ENCODE measurements around the gene NONO.

NONO gene

GRCh38 chrX:71283403-71284143 lies at the start of gene NONO:
TSS of gene NONO (plus strand) at chrX:71283635. CDS start at chrX:71290638, 7,003 bp downstream.
- H3K27ac Mint-ChIP-seq, result peak within 1 kb of the TSS; percentile 100
- H3K9me3 Mint-ChIP-seq, result no peaks in the 10 kb centered on the region
- no peaks in the 10 kb centered on the region for H3K4me1 Mint-ChIP-seq (ENCODE audit: low read depth)
- H3K36me3 Mint-ChIP-seq (ENCODE audit: low read depth), result peaks cover 23% of the 10 kb centered on the region
- intact Hi-C loops (cut with micrococcal nuclease), result loop anchor here (1.0 kb wide), 2 partner anchors 29 to 83 kb away; partner anchors contain the start of genes TAF1 and ZMYM3
- H3K27me3 Mint-ChIP-seq, result no peaks in the 10 kb centered on the region
- H3K4me3 Mint-ChIP-seq, result peak within 1 kb of the TSS; percentile 91

GRCh38 chrX:71235482-71235881 lies 48.0 kb upstream of the NONO start:
- intact Hi-C loops (cut with micrococcal nuclease), result no loop called here
- Mint-ChIP-seq H3K4me1 (ENCODE audit: low read depth) (peaks cover 41% of the 10 kb centered on the region), H3K4me3 (no peak overlapping the region), H3K9me3 (no peaks in the 10 kb centered on the region), H3K27ac (no peak overlapping the region), H3K36me3 (ENCODE audit: low read depth) (peaks cover 11% of the 10 kb centered on the region), H3K27me3 (peaks cover 1% of the 10 kb centered on the region)

GRCh38 chrX:71236836-71237235 lies 46.6 kb upstream of the NONO start:
- peaks cover 1% of the 10 kb centered on the region for H3K27me3 Mint-ChIP-seq
- no peak overlapping the region for H3K4me3 Mint-ChIP-seq
- peaks cover 45% of the 10 kb centered on the region for H3K4me1 Mint-ChIP-seq (ENCODE audit: low read depth)
- intact Hi-C loops (cut with micrococcal nuclease), result no loop called here
- no peak overlapping the region for H3K27ac Mint-ChIP-seq
- H3K36me3 Mint-ChIP-seq (ENCODE audit: low read depth), result peaks cover 24% of the 10 kb centered on the region
- H3K9me3 Mint-ChIP-seq, result no peaks in the 10 kb centered on the region

- intact Hi-C loops (cut with micrococcal nuclease), result no loop called here
- Mint-ChIP-seq H3K27ac (peak overlapping the region; percentile 63), H3K36me3 (ENCODE audit: low read depth) (peaks cover 54% of the 10 kb centered on the region), H3K9me3 (no peaks in the 10 kb centered on the region), H3K4me3 (no peak overlapping the region), H3K4me1 (ENCODE audit: low read depth) (peaks cover 48% of the 10 kb centered on the region), H3K27me3 (peaks cover 1% of the 10 kb centered on the region)
These were observed 43.7 kb upstream of the NONO start for GRCh38 chrX:71239781-71240180.

- H3K9me3 Mint-ChIP-seq, result no peaks in the 10 kb centered on the region
- intact Hi-C loops (cut with micrococcal nuclease), result no loop called here
- no peaks in the 10 kb centered on the region for H3K27me3 Mint-ChIP-seq
- H3K36me3 Mint-ChIP-seq (ENCODE audit: low read depth), result peaks cover 69% of the 10 kb centered on the region
- peak overlapping the region; percentile 46 for H3K27ac Mint-ChIP-seq
- H3K4me3 Mint-ChIP-seq, result no peak overlapping the region
- peaks cover 48% of the 10 kb centered on the region for H3K4me1 Mint-ChIP-seq (ENCODE audit: low read depth)
These were observed 42.1 kb upstream of the NONO start for GRCh38 chrX:71241301-71241700.

- Mint-ChIP-seq H3K27me3 (no peaks in the 10 kb centered on the region), H3K4me1 (ENCODE audit: low read depth) (peaks cover 36% of the 10 kb centered on the region), H3K27ac (no peak overlapping the region), H3K9me3 (no peaks in the 10 kb centered on the region), H3K4me3 (no peak overlapping the region), H3K36me3 (ENCODE audit: low read depth) (peaks cover 100% of the 10 kb centered on the region)
- intact Hi-C loops (cut with micrococcal nuclease), result no loop called here
These were observed 38.9 kb upstream of the NONO start for GRCh38 chrX:71244359-71245128.

GRCh38 chrX:71245159-71245558 lies 38.3 kb upstream of the NONO start:
- Mint-ChIP-seq H3K9me3 (no peaks in the 10 kb centered on the region), H3K4me1 (ENCODE audit: low read depth) (peaks cover 33% of the 10 kb centered on the region), H3K36me3 (ENCODE audit: low read depth) (peaks cover 100% of the 10 kb centered on the region), H3K27me3 (no peaks in the 10 kb centered on the region), H3K4me3 (no peak overlapping the region), H3K27ac (no peak overlapping the region)
- intact Hi-C loops (cut with micrococcal nuclease), result no loop called here

GRCh38 chrX:71250841-71251240 lies 32.6 kb upstream of the NONO start:
- Mint-ChIP-seq H3K36me3 (ENCODE audit: low read depth) (peaks cover 64% of the 10 kb centered on the region), H3K4me3 (peak overlapping the region; percentile 65), H3K9me3 (no peaks in the 10 kb centered on the region), H3K4me1 (ENCODE audit: low read depth) (peaks cover 42% of the 10 kb centered on the region), H3K27ac (peak overlapping the region; percentile 84), H3K27me3 (no peaks in the 10 kb centered on the region)
- intact Hi-C loops (cut with micrococcal nuclease), result loop anchor here (10.0 kb wide), 1 partner anchor 66 kb away; no protein-coding TSS in a partner anchor

- Mint-ChIP-seq H3K36me3 (ENCODE audit: low read depth) (peaks cover 57% of the 10 kb centered on the region), H3K27me3 (no peaks in the 10 kb centered on the region), H3K4me1 (ENCODE audit: low read depth) (peaks cover 44% of the 10 kb centered on the region), H3K27ac (peak overlapping the region; percentile 84), H3K9me3 (no peaks in the 10 kb centered on the region), H3K4me3 (peak overlapping the region; percentile 87)
- intact Hi-C loops (cut with micrococcal nuclease), result loop anchor here (10.0 kb wide), 1 partner anchor 67 kb away; no protein-coding TSS in a partner anchor
These were observed 31.9 kb upstream of the NONO start for GRCh38 chrX:71251466-71251973.

GRCh38 chrX:71252221-71252620 lies 31.2 kb upstream of the NONO start:
- peak overlapping the region; percentile 84 for H3K27ac Mint-ChIP-seq

GRCh38 chrX:71253253-71254091 lies 30.0 kb upstream of the NONO start:
- no peaks in the 10 kb centered on the region for H3K27me3 Mint-ChIP-seq
- intact Hi-C loops (cut with micrococcal nuclease), result loop anchor here (1.0 to 10.0 kb wide), 2 partner anchors 30 to 69 kb away; partner anchors contain the start of gene NONO
- peak overlapping the region; percentile 87 for H3K4me3 Mint-ChIP-seq
- H3K9me3 Mint-ChIP-seq, result no peaks in the 10 kb centered on the region
- peaks cover 44% of the 10 kb centered on the region for H3K4me1 Mint-ChIP-seq (ENCODE audit: low read depth)
- H3K27ac Mint-ChIP-seq, result peak overlapping the region; percentile 97
- peaks cover 38% of the 10 kb centered on the region for H3K36me3 Mint-ChIP-seq (ENCODE audit: low read depth)

More at GRCh38 chrX:71252221-71252620, 31.2 kb upstream of the NONO start:
- H3K9me3 Mint-ChIP-seq, result no peaks in the 10 kb centered on the region
- peaks cover 44% of the 10 kb centered on the region for H3K4me1 Mint-ChIP-seq (ENCODE audit: low read depth)
- peaks cover 50% of the 10 kb centered on the region for H3K36me3 Mint-ChIP-seq (ENCODE audit: low read depth)
- intact Hi-C loops (cut with micrococcal nuclease), result loop anchor here (10.0 kb wide), 1 partner anchor 67 kb away; no protein-coding TSS in a partner anchor
- peak overlapping the region; percentile 87 for H3K4me3 Mint-ChIP-seq
- H3K27me3 Mint-ChIP-seq, result no peaks in the 10 kb centered on the region

- peak within 1 kb of the TSS; percentile 97 for H3K27ac Mint-ChIP-seq
These were observed 29.1 kb upstream of the NONO start, which contains the start of gene ZMYM3 for GRCh38 chrX:71254092-71254963. TSS of gene ZMYM3 (minus strand) at chrX:71254140. CDS start at chrX:71253255, 885 bp downstream.

More at GRCh38 chrX:71254092-71254963, 29.1 kb upstream of the NONO start, which contains the start of gene ZMYM3:
- intact Hi-C loops (cut with micrococcal nuclease), result loop anchor here (1.0 to 10.0 kb wide), 2 partner anchors 29 to 70 kb away; partner anchors contain the start of gene NONO
- Mint-ChIP-seq H3K4me3 (peak within 1 kb of the TSS; percentile 87), H3K9me3 (no peaks in the 10 kb centered on the region), H3K36me3 (ENCODE audit: low read depth) (peaks cover 29% of the 10 kb centered on the region), H3K27me3 (no peaks in the 10 kb centered on the region), H3K4me1 (ENCODE audit: low read depth) (peaks cover 44% of the 10 kb centered on the region)

Measured in dendritic cell treated with granulocyte-macrophage colony-stimulating factor and Interleukin-4, amounts not matched to agents 40 ng/mL and 50 ng/mL, for 4 days (primary cell).